HG03439 (cell line): ENCODE measurements around the gene OVOL1.
"Not testable (repeated sequence)": the region's sequence is repeated elsewhere in the genome, so short reads cannot be mapped to it uniquely, and the experiment has no call there.

Experiments
- ATAC-seq: cut with Tn5 transposase; IDR thresholded peaks from one replicate; pipeline ENCODE4 v1.9.1; 2021; ENCODE audit warnings: mild to moderate bottlenecking, moderate library complexity; ENCODE audit not compliant: unreplicated experiment

OVOL1 gene

GRCh38 chr11:65786786-65787636 lies at the start of gene OVOL1:
TSS of gene OVOL1 (plus strand) at chr11:65787063. CDS start at chr11:65787374, 311 bp downstream.
- no peak for ATAC-seq

GRCh38 chr11:65739022-65739421 lies 47.8 kb upstream of the OVOL1 start:
- ATAC-seq = no peak

GRCh38 chr11:65741185-65741584 lies 45.7 kb upstream of the OVOL1 start:
- no peak for ATAC-seq

GRCh38 chr11:65742353-65742752 lies 44.5 kb upstream of the OVOL1 start:
- no peak for ATAC-seq

GRCh38 chr11:65743681-65744025 lies 43.2 kb upstream of the OVOL1 start:
- ATAC-seq = no peak

- no peak for ATAC-seq
Measured at GRCh38 chr11:65744026-65744698, 42.7 kb upstream of the OVOL1 start.

GRCh38 chr11:65744699-65745042 lies 42.2 kb upstream of the OVOL1 start:
- ATAC-seq = no peak

- no peak for ATAC-seq
Measured at GRCh38 chr11:65745049-65745448, 41.8 kb upstream of the OVOL1 start.

- ATAC-seq = not testable (repeated sequence)
Measured at GRCh38 chr11:65762169-65762568, 24.7 kb upstream of the OVOL1 start.

- ATAC-seq = not testable (repeated sequence)
Measured at GRCh38 chr11:65762816-65763215, 24.0 kb upstream of the OVOL1 start.

- ATAC-seq = no peak
Measured at GRCh38 chr11:65764434-65764833, 22.4 kb upstream of the OVOL1 start.

GRCh38 chr11:65766535-65766934 lies 20.3 kb upstream of the OVOL1 start:
- ATAC-seq = no peak

- ATAC-seq = no peak
Measured at GRCh38 chr11:65767406-65767805, 19.5 kb upstream of the OVOL1 start.

- ATAC-seq = not testable (repeated sequence)
Measured at GRCh38 chr11:65767806-65768205, 19.1 kb upstream of the OVOL1 start.

GRCh38 chr11:65770951-65771567 lies 15.8 kb upstream of the OVOL1 start:
- ATAC-seq = no peak

- no peak for ATAC-seq
Measured at GRCh38 chr11:65771589-65772112, 15.2 kb upstream of the OVOL1 start.

GRCh38 chr11:65773784-65774411 lies 13.0 kb upstream of the OVOL1 start:
- ATAC-seq = no peak

- ATAC-seq = no peak
Measured at GRCh38 chr11:65774525-65775306, 12.1 kb upstream of the OVOL1 start.

GRCh38 chr11:65776196-65776595 lies 10.7 kb upstream of the OVOL1 start:
- ATAC-seq = no peak

- no peak for ATAC-seq
Measured at GRCh38 chr11:65776710-65777141, 10.1 kb upstream of the OVOL1 start.
